Right lobe of liver (tissue), 6 donors: ENCODE results near the gene WSB2. TPM values are rescaled to one million over a fixed set of nuclear protein-coding genes. Genes with fewer than 3 reads are reported as not detected.
A peak's percentile ranks its signal among the peaks of the same experiment; 100 is the strongest.

Experiments
- ATAC-seq, 4 donors: fragments of 200-7000 bp; cut with Tn5 transposase; one replicate each; pipeline ENCODE4 v1.9.1; 2020; ENCODE audit warnings: mild to moderate bottlenecking in 4 of 4, moderate library complexity in 4 of 4
- DNase-seq, 3 donors: peaks; one replicate each; pipeline ENCODE4 v3.0.0-alpha.2; 2020
- H3K27ac ChIP-seq, 3 donors: fragments of 200-600 bp; one replicate each; pipeline ENCODE4 v1.8.0; 2022
- H3K27me3 ChIP-seq, 2 donors: fragments of 200-600 bp; one replicate each; pipeline ENCODE4 v1.8.0; 2022
- H3K36me3 ChIP-seq, 4 donors: fragments of 200-600 bp; sonication (generic) in 1 of 4; one replicate each; pipeline versions ENCODE4 v1.5.1 to v1.8.0; 2017 to 2022; ENCODE audit warnings: control low read depth in 1 of 4
- H3K4me1 ChIP-seq, 4 donors: fragments of 200-600 bp; sonication (generic) in 1 of 4; one replicate each; pipeline versions ENCODE4 v1.5.1 to v1.8.0; 2017 to 2022; ENCODE audit warnings: control low read depth in 1 of 4
- H3K4me3 ChIP-seq, 3 donors: fragments of 200-600 bp; one replicate each; pipeline ENCODE4 v1.8.0; 2022
- H3K9me3 ChIP-seq, 4 donors: fragments of 200-600 bp; sonication (generic) in 1 of 4; one replicate each; pipeline versions ENCODE4 v1.5.1 to v1.8.0; 2017 to 2022; ENCODE audit warnings: control low read depth in 1 of 4
- POLR2A ChIP-seq: fragments of 450-650 bp; IDR thresholded peaks from one replicate; pipeline ENCODE4 v1.6.1; 2017; ENCODE audit warnings: antibody characterized with exemption, mild to moderate bottlenecking
- WGBS: methylation state at CpG from one replicate; pipeline ENCODE4 v1.1.6; 2018; ENCODE audit warnings: low coverage, low lambda C conversion rate; ENCODE audit not compliant: insufficient coverage; ENCODE audit errors: missing lambda C conversion rate; 5-methylcytosine and 5-hydroxymethylcytosine counted together
- intact Hi-C, 2 donors: fragments of 100-400 bp; cut with DNase I; formaldehyde crosslinking; loops; one replicate each; pipeline versions ENCODE4 v1.11.2 to v1.14.1; 2022
- total RNA-seq, 6 experiments: library from RNA; depleted of rRNA in 2 of 6; stranded (reverse); fragments of >200 nt in 2 of 6; fragmentation: NEBNext Ultra II Directional in 3 of 6; extraction: Animal tissue kit (Norgen Biotek cat#: 25700) in 3 of 6; gene quantifications; one replicate each; pipeline versions ENCODE4 v1.1.0 to v1.2.4, GENCODE V29; 2016 to 2023
- TF ChIP-seq, protein P1 (sequence below), 4 donors: fragments of 200-600 bp in 3 of 4; fragments of 450-650 bp in 1 of 4; IDR thresholded peaks; one replicate each; pipeline versions ENCODE4 v1.5.1 to v1.8.0; 2016 to 2022; ENCODE audit warnings: antibody characterized with exemption in 4 of 4, mild to moderate bottlenecking in 2 of 4
- donor health status: DM: no; HTN: yes; CAD: no.
- donor health status: DM: no; HTN: no; CAD: no.
- donor health status: DM: no; HTN: no; CAD: no.
- donor health status: DM: no; HTN: yes; CAD: no.
- donor health status: DM: no; HTN: yes; CAD: no.

Gene WSB2
- total RNA-seq, 6 experiments from 2014 or later, result 27.5 to 73.9 (median 49.0) TPM

- H3K36me3 ChIP-seq, result peaks cover 0 to 25% (median 4%) of the 10 kb centered on the region in 4 donors
- H3K9me3 ChIP-seq, result no peaks in the 10 kb centered on the region
- peak; percentile 99 for DNase-seq
- peak within 1 kb of the TSS; percentile 80 to 97 (median 94) for H3K27ac ChIP-seq
- intact Hi-C loops, result no loop called here
- H3K27me3 ChIP-seq, result no peaks in the 10 kb centered on the region
- H3K4me1 ChIP-seq, result peaks cover 0 to 16% (median 4%) of the 10 kb centered on the region in 4 donors
- TF ChIP-seq, protein P1, sequence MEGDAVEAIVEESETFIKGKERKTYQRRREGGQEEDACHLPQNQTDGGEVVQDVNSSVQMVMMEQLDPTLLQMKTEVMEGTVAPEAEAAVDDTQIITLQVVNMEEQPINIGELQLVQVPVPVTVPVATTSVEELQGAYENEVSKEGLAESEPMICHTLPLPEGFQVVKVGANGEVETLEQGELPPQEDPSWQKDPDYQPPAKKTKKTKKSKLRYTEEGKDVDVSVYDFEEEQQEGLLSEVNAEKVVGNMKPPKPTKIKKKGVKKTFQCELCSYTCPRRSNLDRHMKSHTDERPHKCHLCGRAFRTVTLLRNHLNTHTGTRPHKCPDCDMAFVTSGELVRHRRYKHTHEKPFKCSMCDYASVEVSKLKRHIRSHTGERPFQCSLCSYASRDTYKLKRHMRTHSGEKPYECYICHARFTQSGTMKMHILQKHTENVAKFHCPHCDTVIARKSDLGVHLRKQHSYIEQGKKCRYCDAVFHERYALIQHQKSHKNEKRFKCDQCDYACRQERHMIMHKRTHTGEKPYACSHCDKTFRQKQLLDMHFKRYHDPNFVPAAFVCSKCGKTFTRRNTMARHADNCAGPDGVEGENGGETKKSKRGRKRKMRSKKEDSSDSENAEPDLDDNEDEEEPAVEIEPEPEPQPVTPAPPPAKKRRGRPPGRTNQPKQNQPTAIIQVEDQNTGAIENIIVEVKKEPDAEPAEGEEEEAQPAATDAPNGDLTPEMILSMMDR (IDR thresholded peaks at IDR 0.05), result no peak
- peak; percentile 75 for TF ChIP-seq POLR2A
- peak within 1 kb of the TSS; percentile 80 to 87 (median 84) for H3K4me3 ChIP-seq
- WGBS, result under 1% methylated on average over 21 of the region's 61 CpGs
- peak; percentile 98 to 99 (median 98) for ATAC-seq
Observed at GRCh38 chr12:118016424-118017264, 44.3 kb downstream of the WSB2 start, which contains the start of gene RFC5. TSS of gene RFC5 (plus strand) at chr12:118016703. CDS start at chr12:118016828, 125 bp downstream.

GRCh38 chr12:118015944-118016343 lies 45.0 kb downstream of the WSB2 start:
- H3K4me1 ChIP-seq, result peaks cover 0 to 16% (median 4%) of the 10 kb centered on the region in 4 donors
- H3K9me3 ChIP-seq, result no peaks in the 10 kb centered on the region
- H3K27ac ChIP-seq, result peak overlapping the region; percentile 80 to 97 (median 94)
- peaks cover 0 to 18% (median 2%) of the 10 kb centered on the region in 4 donors for H3K36me3 ChIP-seq
- intact Hi-C loops, result no loop called here
- H3K4me3 ChIP-seq, result peak overlapping the region; percentile 80 to 87 (median 84)
- TF ChIP-seq, protein P1 (IDR thresholded peaks at IDR 0.05), result no peak
- TF ChIP-seq POLR2A, result no peak
- DNase-seq (no peak), ATAC-seq (peak; percentile 66 to 81 (median 76))
- WGBS, result 6% methylated on average over 9 of the region's 9 CpGs
- H3K27me3 ChIP-seq, result no peaks in the 10 kb centered on the region

DNA sequence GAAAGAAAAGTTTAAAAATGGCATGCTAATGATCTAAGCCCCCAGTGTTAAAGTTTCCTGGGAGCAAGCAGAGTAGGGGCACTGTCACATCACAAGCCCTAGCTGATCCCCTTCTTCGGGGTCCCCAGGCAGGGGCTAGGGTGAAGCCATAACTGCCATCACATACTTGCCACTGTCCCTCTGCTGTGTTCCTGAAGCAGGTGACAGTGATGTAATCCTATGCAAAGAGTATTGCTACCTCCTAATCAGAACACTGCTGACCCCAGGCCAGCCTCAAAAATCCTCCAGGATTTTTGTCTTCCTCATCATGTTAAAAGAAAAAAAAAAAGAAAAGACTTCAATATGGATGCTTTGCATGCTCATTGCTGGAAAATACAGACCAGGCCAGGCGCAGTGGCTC lies 45.7 kb downstream of the WSB2 start:
- TF ChIP-seq, protein P1 (IDR thresholded peaks at IDR 0.05), result no peak
- TF ChIP-seq POLR2A, result no peak
- H3K36me3 ChIP-seq, result peaks cover 0 to 12% (median 0%) of the 10 kb centered on the region in 4 donors
- WGBS, result 100% methylated on average over 1 of the region's 2 CpGs

DNA sequence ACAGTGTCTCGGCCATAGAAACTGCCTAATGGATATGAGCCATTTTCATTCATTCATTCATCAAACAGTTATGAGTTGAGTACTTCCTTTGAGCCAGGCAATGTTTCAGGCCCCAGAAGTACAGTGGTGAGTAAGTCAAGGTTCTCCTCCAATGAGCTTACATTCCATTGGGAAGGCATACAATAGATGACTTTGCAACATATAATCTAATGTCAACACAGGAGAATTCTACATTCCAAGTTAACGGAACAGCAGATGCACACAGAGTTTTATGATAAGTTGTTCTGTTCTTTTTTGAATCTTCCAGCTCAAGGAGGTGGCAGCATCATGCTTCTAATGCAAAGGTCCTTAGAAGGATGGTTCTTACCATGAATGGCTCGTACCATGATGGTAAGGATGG lies 47.7 kb downstream of the WSB2 start:
- no peaks in the 10 kb centered on the region for H3K36me3 ChIP-seq
- H3K27ac ChIP-seq, result no peak overlapping the region
- DNase-seq (no peak), ATAC-seq (no peak)
- no peak for TF ChIP-seq POLR2A
- TF ChIP-seq, protein P1 (IDR thresholded peaks at IDR 0.05), result no peak
- intact Hi-C loops, result no loop called here
- H3K4me1 ChIP-seq, result peaks cover 0 to 16% (median 4%) of the 10 kb centered on the region in 4 donors
- H3K4me3 ChIP-seq, result no peak overlapping the region
- no peaks in the 10 kb centered on the region for H3K9me3 ChIP-seq
- WGBS, result 86% methylated on average over 3 of the region's 3 CpGs
- H3K27me3 ChIP-seq, result no peaks in the 10 kb centered on the region

More for the DNA sequence above, 45.7 kb downstream of the WSB2 start:
- H3K9me3 ChIP-seq, result no peaks in the 10 kb centered on the region
- intact Hi-C loops, result no loop called here
- peak overlapping the region in 1 of 3 donors; percentile 87 for H3K4me3 ChIP-seq
- peak in 3 of 4 donors; percentile 33 to 55 (median 52) for ATAC-seq
- DNase-seq, result no peak
- H3K4me1 ChIP-seq, result peaks cover 0 to 16% (median 4%) of the 10 kb centered on the region in 4 donors
- peak overlapping the region; percentile 80 to 97 (median 94) for H3K27ac ChIP-seq
- no peaks in the 10 kb centered on the region for H3K27me3 ChIP-seq
